Memory B cell (primary cell): ENCODE data around the gene MAPK10.

Source experiments
- ATAC-seq: fragments of 150-1000 bp; cut with Tn5 transposase; 2 replicates; pipeline ENCODE4 v1.10.0; 2021; ENCODE audit warnings: low read depth, mild to moderate bottlenecking, moderate library complexity
- DNase-seq, 2 donors: peaks; one replicate each; pipeline ENCODE4 v3.0.0; 2022; ENCODE audit warnings: low spot score in 2 of 2
- H3K27ac Mint-ChIP-seq: one replicate; pipeline ENCODE4 v1.8.0; 2022; ENCODE audit warnings: mild to moderate bottlenecking, moderate library complexity, mixed read lengths
- H3K27me3 Mint-ChIP-seq: one replicate; pipeline ENCODE4 v1.8.0; 2022; ENCODE audit warnings: mixed read lengths
- H3K36me3 Mint-ChIP-seq: one replicate; pipeline ENCODE4 v1.8.0; 2022; ENCODE audit warnings: mild to moderate bottlenecking, mixed read lengths
- H3K4me1 Mint-ChIP-seq: one replicate; pipeline ENCODE4 v1.8.0; 2022; ENCODE audit warnings: mixed read lengths
- H3K4me3 Mint-ChIP-seq: one replicate; pipeline ENCODE4 v1.8.0; 2022; ENCODE audit warnings: mild to moderate bottlenecking, moderate library complexity, mixed read lengths
- H3K9me3 Mint-ChIP-seq: one replicate; pipeline ENCODE4 v1.8.0; 2022; ENCODE audit warnings: mixed read lengths

MAPK10 gene

GRCh38 chr4:86279293-86279960, 80.4 kb downstream of the MAPK10 start:
- Mint-ChIP-seq H3K36me3 (no peaks in the 10 kb centered on the region), H3K4me1 (no peaks in the 10 kb centered on the region), H3K27ac (no peak overlapping the region), H3K4me3 (no peak overlapping the region), H3K27me3 (peaks cover 5% of the 10 kb centered on the region), H3K9me3 (no peaks in the 10 kb centered on the region)
- DNase-seq (no peak), ATAC-seq (peak; percentile 76)

GRCh38 chr4:86278126-86278525, 81.7 kb downstream of the MAPK10 start:
- Mint-ChIP-seq H3K9me3 (no peaks in the 10 kb centered on the region), H3K27ac (no peak overlapping the region), H3K4me3 (no peak overlapping the region), H3K4me1 (no peaks in the 10 kb centered on the region), H3K27me3 (peaks cover 7% of the 10 kb centered on the region), H3K36me3 (no peaks in the 10 kb centered on the region)
- no peak for ATAC-seq
- DNase-seq, result no peak

- Mint-ChIP-seq H3K4me1 (no peaks in the 10 kb centered on the region), H3K36me3 (no peaks in the 10 kb centered on the region), H3K27ac (no peak overlapping the region), H3K27me3 (peaks cover 7% of the 10 kb centered on the region), H3K9me3 (no peaks in the 10 kb centered on the region), H3K4me3 (no peak overlapping the region)
- no peak for ATAC-seq
- no peak for DNase-seq
These were observed 85.2 kb downstream of the MAPK10 start for GRCh38 chr4:86274642-86275041.

- Mint-ChIP-seq H3K36me3 (no peaks in the 10 kb centered on the region), H3K4me3 (no peak overlapping the region), H3K9me3 (no peaks in the 10 kb centered on the region), H3K4me1 (no peaks in the 10 kb centered on the region), H3K27me3 (peaks cover 7% of the 10 kb centered on the region), H3K27ac (no peak overlapping the region)
- no peak for ATAC-seq
- DNase-seq, result no peak
These were observed 87.2 kb downstream of the MAPK10 start for GRCh38 chr4:86272669-86273068.

- DNase-seq (no peak), ATAC-seq (no peak)
- no peak overlapping the region for H3K4me3 Mint-ChIP-seq
- no peaks in the 10 kb centered on the region for H3K9me3 Mint-ChIP-seq
- H3K36me3 Mint-ChIP-seq, result no peaks in the 10 kb centered on the region
- H3K4me1 Mint-ChIP-seq, result no peaks in the 10 kb centered on the region
- H3K27ac Mint-ChIP-seq, result no peak overlapping the region
- peaks cover 3% of the 10 kb centered on the region for H3K27me3 Mint-ChIP-seq
These were observed 88.8 kb downstream of the MAPK10 start for GRCh38 chr4:86271057-86271456.

- Mint-ChIP-seq H3K27ac (no peak overlapping the region), H3K36me3 (no peaks in the 10 kb centered on the region), H3K4me1 (no peaks in the 10 kb centered on the region), H3K4me3 (no peak overlapping the region), H3K27me3 (peaks cover 3% of the 10 kb centered on the region), H3K9me3 (no peaks in the 10 kb centered on the region)
- no peak for ATAC-seq
- DNase-seq, result no peak
These were observed 90.5 kb downstream of the MAPK10 start for GRCh38 chr4:86269354-86269753.

- peaks cover 4% of the 10 kb centered on the region for H3K27me3 Mint-ChIP-seq
- no peaks in the 10 kb centered on the region for H3K9me3 Mint-ChIP-seq
- no peaks in the 10 kb centered on the region for H3K36me3 Mint-ChIP-seq
- H3K4me3 Mint-ChIP-seq, result no peak overlapping the region
- no peak for DNase-seq
- H3K27ac Mint-ChIP-seq, result no peak overlapping the region
- ATAC-seq, result no peak
- no peaks in the 10 kb centered on the region for H3K4me1 Mint-ChIP-seq
These were observed 95.6 kb downstream of the MAPK10 start for GRCh38 chr4:86264241-86264640.

GRCh38 chr4:86261636-86262035, 98.2 kb downstream of the MAPK10 start:
- H3K36me3 Mint-ChIP-seq, result no peaks in the 10 kb centered on the region
- DNase-seq (no peak), ATAC-seq (no peak)
- no peak overlapping the region for H3K27ac Mint-ChIP-seq
- no peak overlapping the region for H3K4me3 Mint-ChIP-seq
- H3K9me3 Mint-ChIP-seq, result no peaks in the 10 kb centered on the region
- peaks cover 4% of the 10 kb centered on the region for H3K27me3 Mint-ChIP-seq
- H3K4me1 Mint-ChIP-seq, result no peaks in the 10 kb centered on the region

- no peak for DNase-seq
- H3K9me3 Mint-ChIP-seq, result no peaks in the 10 kb centered on the region
- ATAC-seq, result no peak
- H3K4me1 Mint-ChIP-seq, result no peaks in the 10 kb centered on the region
- H3K27me3 Mint-ChIP-seq, result no peaks in the 10 kb centered on the region
- no peak overlapping the region for H3K4me3 Mint-ChIP-seq
- no peak overlapping the region for H3K27ac Mint-ChIP-seq
- no peaks in the 10 kb centered on the region for H3K36me3 Mint-ChIP-seq
These were observed 103.8 kb downstream of the MAPK10 start for GRCh38 chr4:86256086-86256485.

GRCh38 chr4:86250619-86251018, 109.2 kb downstream of the MAPK10 start:
- H3K27me3 Mint-ChIP-seq, result no peaks in the 10 kb centered on the region
- ATAC-seq, result no peak

GRCh38 chr4:86250006-86250405, 109.8 kb downstream of the MAPK10 start:
- H3K9me3 Mint-ChIP-seq, result no peaks in the 10 kb centered on the region
- no peaks in the 10 kb centered on the region for H3K36me3 Mint-ChIP-seq
- DNase-seq (no peak), ATAC-seq (no peak)
- no peaks in the 10 kb centered on the region for H3K4me1 Mint-ChIP-seq
- H3K27ac Mint-ChIP-seq, result no peak overlapping the region
- H3K4me3 Mint-ChIP-seq, result no peak overlapping the region
- H3K27me3 Mint-ChIP-seq, result no peaks in the 10 kb centered on the region

More at GRCh38 chr4:86250619-86251018, 109.2 kb downstream of the MAPK10 start:
- H3K4me1 Mint-ChIP-seq, result no peaks in the 10 kb centered on the region
- no peak for DNase-seq
- no peak overlapping the region for H3K27ac Mint-ChIP-seq
- no peaks in the 10 kb centered on the region for H3K9me3 Mint-ChIP-seq
- no peak overlapping the region for H3K4me3 Mint-ChIP-seq
- H3K36me3 Mint-ChIP-seq, result no peaks in the 10 kb centered on the region

- Mint-ChIP-seq H3K27ac (no peak overlapping the region), H3K27me3 (no peaks in the 10 kb centered on the region), H3K36me3 (no peaks in the 10 kb centered on the region), H3K9me3 (no peaks in the 10 kb centered on the region), H3K4me1 (no peaks in the 10 kb centered on the region), H3K4me3 (no peak overlapping the region)
- ATAC-seq (no peak), DNase-seq (no peak)
These were observed 110.8 kb downstream of the MAPK10 start for GRCh38 chr4:86249074-86249473.

- H3K9me3 Mint-ChIP-seq, result peaks cover 2% of the 10 kb centered on the region
- no peak overlapping the region for H3K27ac Mint-ChIP-seq
- H3K36me3 Mint-ChIP-seq, result no peaks in the 10 kb centered on the region
- H3K4me1 Mint-ChIP-seq, result no peaks in the 10 kb centered on the region
- peaks cover 2% of the 10 kb centered on the region for H3K27me3 Mint-ChIP-seq
- H3K4me3 Mint-ChIP-seq, result no peak overlapping the region
- DNase-seq (no peak), ATAC-seq (no peak)
These were observed 111.9 kb downstream of the MAPK10 start for GRCh38 chr4:86247906-86248305.

GRCh38 chr4:86247320-86247719, 112.5 kb downstream of the MAPK10 start:
- Mint-ChIP-seq H3K9me3 (peaks cover 2% of the 10 kb centered on the region), H3K27ac (no peak overlapping the region), H3K36me3 (no peaks in the 10 kb centered on the region), H3K27me3 (peaks cover 2% of the 10 kb centered on the region), H3K4me3 (no peak overlapping the region), H3K4me1 (no peaks in the 10 kb centered on the region)
- ATAC-seq, result no peak
- DNase-seq, result no peak

GRCh38 chr4:86243750-86244149, 116.1 kb downstream of the MAPK10 start:
- Mint-ChIP-seq H3K27ac (no peak overlapping the region), H3K4me3 (no peak overlapping the region), H3K9me3 (peaks cover 6% of the 10 kb centered on the region), H3K36me3 (no peaks in the 10 kb centered on the region), H3K27me3 (peaks cover 2% of the 10 kb centered on the region), H3K4me1 (no peaks in the 10 kb centered on the region)
- ATAC-seq (no peak), DNase-seq (no peak)
